ENCODE measurements around the gene NRSN2.
"Not testable (repeated sequence)": the region's sequence is repeated elsewhere in the genome, so short reads cannot be mapped to it uniquely, and the experiment has no call there.

NRSN2 gene

GRCh38 chr20:391041-391711 lies 44.3 kb downstream of the NRSN2 start:
- TF ChIP-seq CTCF (IDR thresholded peaks at IDR 0.05; ENCODE audit: control insufficient read depth, insufficient read depth, low read depth, low read length, missing control alignments), result no peak
- H3K4me3 ChIP-seq (ENCODE audit: control insufficient read depth, low read depth, low read length), result no peak overlapping the region
- DNase-seq (ENCODE audit: low read depth), result no peak

GRCh38 chr20:393296-393695 lies 46.4 kb downstream of the NRSN2 start:
- not testable (repeated sequence) for H3K4me3 ChIP-seq (ENCODE audit: control insufficient read depth, low read depth, low read length); DNase-seq (ENCODE audit: low read depth)

- no peak overlapping the region for H3K4me3 ChIP-seq (ENCODE audit: control insufficient read depth, low read depth, low read length)
- TF ChIP-seq CTCF (IDR thresholded peaks at IDR 0.05; ENCODE audit: control insufficient read depth, insufficient read depth, low read depth, low read length, missing control alignments), result no peak
- no peak for DNase-seq (ENCODE audit: low read depth)
Measured at GRCh38 chr20:396252-396618, 49.3 kb downstream of the NRSN2 start.

- TF ChIP-seq CTCF (IDR thresholded peaks at IDR 0.05; ENCODE audit: control insufficient read depth, insufficient read depth, low read depth, low read length, missing control alignments), result no peak
- DNase-seq (ENCODE audit: low read depth), result no peak
- H3K4me3 ChIP-seq (ENCODE audit: control insufficient read depth, low read depth, low read length), result no peak overlapping the region
Measured at GRCh38 chr20:396619-397431, 49.9 kb downstream of the NRSN2 start.

- DNase-seq (ENCODE audit: low read depth), result no peak
Measured at GRCh38 chr20:397432-398237, 50.7 kb downstream of the NRSN2 start.

GRCh38 chr20:399182-399707 lies 52.3 kb downstream of the NRSN2 start:
- no peak overlapping the region for H3K4me3 ChIP-seq (ENCODE audit: control insufficient read depth, low read depth, low read length)
- DNase-seq (ENCODE audit: low read depth), result no peak
- no peak for TF ChIP-seq CTCF (IDR thresholded peaks at IDR 0.05; ENCODE audit: control insufficient read depth, insufficient read depth, low read depth, low read length, missing control alignments)

More at GRCh38 chr20:397432-398237, 50.7 kb downstream of the NRSN2 start:
- no peak overlapping the region for H3K4me3 ChIP-seq (ENCODE audit: control insufficient read depth, low read depth, low read length)
- no peak for TF ChIP-seq CTCF (IDR thresholded peaks at IDR 0.05; ENCODE audit: control insufficient read depth, insufficient read depth, low read depth, low read length, missing control alignments)

All from AG09309 (cell line).